Kidney glomerular epithelial cell (primary cell): ENCODE data around the gene CACNA2D4.

Source experiments
- DNase-seq: peaks from one replicate; lab custom pipeline; 2025; lab: John Stamatoyannopoulos, UW

The CACNA2D4 gene

DNA sequence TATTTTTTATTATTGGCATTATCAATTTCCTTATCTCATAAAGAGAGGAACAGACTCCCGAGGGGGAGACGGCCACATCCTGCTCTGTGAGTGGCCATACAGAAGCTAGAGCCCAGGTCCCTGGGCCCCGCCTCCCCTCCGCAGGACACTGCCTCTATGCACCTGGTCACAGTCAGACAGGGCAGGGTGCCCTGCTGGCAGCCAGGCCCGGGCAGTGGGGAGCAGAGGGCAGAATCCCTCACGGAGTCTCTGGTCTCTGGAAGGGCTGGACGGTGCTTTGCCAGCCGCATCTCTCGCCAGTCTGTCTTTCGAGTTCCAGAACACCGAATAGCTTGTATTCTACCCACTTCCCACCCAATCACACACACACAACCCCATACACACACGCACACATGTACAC lies 16.4 kb upstream of the CACNA2D4 start:
- no peak for DNase-seq

DNA sequence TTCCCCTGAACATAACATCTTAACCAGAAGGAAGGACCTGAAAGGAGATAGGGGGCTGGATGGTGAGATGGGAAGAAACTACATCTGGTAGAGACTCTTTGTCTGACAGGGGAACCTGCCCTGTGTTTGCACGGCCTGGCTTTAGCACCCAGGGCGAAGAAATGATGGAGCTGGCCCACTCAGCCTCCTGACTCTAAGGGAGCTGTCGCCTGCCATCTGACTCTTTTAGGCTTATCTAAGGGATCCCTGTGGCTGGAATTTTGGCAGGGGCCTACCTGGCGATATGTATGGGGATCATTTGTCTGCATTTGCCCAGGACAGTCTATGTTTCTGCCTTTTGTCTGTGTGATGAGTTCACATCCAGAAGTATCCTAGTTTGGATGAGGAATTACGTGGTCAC lies 15.6 kb upstream of the CACNA2D4 start:
- DNase-seq = no peak

DNA sequence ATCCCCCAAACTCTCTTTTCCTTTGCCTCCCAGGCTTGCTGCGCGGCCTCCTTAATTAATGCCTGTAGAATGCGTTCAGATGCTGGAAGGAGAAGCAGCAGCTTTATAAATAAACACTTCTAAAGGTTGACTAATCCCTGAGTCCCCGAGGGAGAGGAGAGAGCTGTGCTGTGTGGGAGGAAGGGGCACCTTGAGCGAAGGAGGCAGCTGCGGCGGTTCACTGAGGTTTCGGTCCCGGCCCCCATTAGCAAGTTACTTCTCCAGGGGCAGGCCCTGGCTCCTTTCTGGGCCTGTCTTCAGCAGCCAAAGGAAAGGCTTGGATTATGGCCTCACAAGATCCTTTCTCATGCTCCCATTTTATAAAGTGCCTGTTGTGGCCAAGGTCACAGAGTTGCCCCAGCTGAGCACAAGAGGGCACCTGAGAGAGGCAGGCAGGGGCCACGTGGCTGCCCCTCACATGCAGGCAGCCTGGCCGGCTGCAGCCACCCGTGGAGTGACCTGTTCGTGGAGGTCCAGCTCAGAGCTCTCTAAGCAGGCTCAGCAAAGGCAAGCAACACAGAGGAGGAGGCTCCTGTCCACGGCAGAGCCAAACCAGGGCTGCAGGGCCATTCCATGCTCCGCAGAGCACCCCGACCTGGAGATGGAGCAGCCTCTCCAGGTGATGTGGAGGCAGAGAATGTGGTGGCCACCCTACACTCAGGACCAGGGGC lies 15.0 kb upstream of the CACNA2D4 start:
- peak; percentile 13 for DNase-seq

DNA sequence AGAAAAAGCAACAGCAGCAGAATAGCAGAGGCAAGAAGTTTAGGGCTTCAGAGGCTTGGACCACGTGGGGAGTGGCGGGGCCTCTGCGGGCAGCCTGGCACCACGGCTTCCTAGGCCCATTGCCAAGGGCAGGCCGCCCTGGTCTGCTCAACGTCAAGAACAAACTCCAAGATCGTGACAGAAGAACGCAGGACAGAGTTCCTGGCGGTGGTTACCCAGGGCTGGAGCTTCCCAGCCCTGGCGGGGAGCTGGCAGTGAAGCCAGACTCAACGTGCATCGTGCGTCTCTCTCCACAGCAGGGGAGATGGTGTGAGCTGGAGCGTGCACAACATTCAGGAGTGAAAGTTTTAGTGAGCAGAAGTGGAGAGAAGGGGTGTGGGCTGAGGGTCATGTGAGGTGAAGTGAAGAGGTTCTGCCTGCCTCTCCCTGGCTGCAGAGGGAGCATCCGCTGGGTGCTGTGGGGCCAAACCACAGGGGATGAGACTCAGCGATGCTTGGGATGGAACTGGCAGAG lies 13.9 kb upstream of the CACNA2D4 start:
- DNase-seq = peak; percentile 52

DNA sequence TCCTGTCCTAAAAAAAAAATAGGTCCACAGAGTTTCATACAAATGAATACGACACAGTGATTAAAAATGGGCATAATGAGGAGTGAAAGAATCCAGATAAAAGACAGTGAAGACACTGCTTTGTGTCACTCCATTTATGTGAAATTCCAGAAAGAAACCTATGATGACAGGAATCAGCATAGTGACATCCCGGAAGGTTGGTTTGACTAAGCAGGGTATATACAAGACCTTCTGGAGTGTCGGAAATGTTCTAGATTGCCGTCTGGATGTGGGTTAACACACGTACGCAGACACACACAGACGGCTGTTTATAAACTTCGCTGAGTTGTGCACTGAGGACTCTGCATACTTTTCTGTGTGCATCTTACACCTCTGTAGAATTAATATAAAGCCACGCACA lies 13.2 kb upstream of the CACNA2D4 start:
- no peak for DNase-seq

DNA sequence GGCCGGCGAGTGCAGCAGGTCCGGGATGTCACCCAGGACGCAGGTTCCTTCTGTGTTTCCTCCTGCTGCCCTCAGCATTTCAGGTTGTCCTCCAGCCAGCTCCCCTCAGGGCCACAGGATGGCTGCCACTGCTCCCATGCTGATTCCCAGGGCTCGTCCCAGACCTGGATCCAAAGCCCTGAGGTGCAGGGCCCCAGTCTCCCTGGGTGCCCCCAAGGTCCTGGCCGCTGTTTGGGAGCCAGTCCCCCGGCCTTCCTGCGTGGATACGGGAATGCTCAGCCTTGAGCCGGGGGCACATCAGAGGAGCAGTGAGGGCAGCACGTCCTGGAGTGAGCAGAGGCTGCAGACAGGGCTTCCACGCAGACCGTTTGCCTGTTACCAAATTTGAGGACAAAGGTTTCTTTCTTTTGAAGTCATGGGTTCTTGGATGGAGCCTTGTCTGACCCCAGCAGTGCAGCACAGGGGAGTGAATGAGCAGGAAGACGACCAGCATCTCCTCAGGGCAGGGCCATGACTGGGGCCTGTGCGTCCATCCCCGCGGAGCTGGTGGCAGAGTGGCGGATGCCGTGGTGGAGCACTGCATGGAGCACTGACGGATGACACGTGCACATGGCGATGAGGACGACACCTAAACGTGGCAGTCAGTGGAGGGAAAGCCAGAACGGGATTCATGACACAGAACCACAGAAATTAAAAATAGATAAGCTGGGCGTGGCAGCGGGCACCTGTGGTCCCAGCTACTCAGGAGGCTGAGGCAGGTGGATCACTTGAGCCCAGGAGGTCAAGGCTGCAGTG lies 12.5 kb upstream of the CACNA2D4 start:
- DNase-seq = no peak

DNA sequence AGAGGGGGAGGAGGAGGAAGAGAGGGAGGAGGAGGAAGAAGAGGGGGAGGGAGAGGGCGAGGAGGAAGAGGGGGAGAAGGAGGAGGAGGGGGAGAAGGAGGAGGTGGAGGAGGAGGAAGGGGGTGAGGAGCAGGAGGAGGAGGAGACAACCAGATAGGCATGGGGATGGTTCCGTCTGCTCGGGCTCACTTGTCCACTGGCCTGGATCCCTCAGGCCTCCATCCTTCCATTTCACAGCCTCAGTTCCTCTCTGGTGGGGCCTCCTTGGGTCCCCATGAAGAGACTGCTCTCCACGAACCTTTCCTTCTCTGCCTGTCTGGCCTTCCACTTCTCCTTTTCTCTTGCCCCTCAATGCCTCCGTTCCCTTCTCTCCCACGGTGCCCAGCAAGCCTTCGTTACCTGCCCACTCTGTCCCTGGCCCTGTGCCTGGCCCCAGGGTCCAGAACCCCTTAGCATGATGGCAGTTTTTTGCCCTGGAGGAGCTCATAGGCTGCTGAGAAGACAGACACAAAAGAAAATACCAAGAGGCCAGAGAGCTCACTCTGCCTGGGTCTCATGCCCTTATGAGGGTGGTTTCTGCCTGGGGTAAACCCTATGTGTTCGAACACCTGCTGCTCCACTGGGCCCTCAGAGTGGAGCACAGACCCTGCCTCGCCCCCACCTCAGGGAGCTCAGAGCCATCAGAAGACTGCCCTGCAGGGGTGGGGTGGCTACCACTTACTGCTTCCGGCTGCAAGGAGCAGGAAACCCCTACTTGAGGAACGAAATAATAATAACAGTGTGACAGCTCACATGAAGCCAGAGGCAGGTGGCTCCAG lies 11.7 kb upstream of the CACNA2D4 start:
- no peak for DNase-seq

DNA sequence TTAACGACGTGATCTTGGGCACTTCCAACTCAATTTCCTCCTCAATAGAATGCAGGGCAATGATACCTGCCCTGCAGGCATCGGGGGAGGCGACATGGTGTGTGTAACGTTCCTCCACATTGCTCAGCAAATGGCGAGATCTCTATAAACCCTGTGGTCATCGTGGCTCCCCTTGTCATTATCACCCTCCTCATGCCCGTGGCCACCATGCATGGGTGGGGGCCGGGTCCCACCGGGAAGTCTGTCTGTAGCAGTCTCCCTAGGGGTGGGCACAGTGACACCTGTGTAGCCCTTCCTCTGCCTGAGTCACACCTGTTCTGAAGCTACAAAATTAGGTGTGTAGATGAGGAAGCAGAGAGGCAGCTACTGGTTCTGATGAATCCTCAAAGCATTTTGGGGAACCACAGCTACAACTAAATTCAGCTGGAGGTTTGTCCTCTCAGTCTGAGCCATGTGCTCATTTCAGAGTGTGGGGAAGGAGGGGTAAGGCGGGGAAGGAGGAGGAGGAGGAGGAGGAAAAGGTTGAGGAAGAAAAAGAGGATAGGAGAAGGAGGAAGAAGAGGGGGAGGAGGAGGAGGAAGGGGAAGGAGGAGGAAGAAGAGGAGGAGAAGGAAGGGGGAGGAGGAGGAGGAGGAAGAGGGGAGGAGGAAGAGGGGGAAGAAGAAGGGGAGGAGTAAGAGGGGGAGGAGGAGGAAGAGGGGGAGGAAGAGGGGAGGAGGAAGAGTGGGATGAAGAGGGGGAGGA lies 11.0 kb upstream of the CACNA2D4 start:
- no peak for DNase-seq

DNA sequence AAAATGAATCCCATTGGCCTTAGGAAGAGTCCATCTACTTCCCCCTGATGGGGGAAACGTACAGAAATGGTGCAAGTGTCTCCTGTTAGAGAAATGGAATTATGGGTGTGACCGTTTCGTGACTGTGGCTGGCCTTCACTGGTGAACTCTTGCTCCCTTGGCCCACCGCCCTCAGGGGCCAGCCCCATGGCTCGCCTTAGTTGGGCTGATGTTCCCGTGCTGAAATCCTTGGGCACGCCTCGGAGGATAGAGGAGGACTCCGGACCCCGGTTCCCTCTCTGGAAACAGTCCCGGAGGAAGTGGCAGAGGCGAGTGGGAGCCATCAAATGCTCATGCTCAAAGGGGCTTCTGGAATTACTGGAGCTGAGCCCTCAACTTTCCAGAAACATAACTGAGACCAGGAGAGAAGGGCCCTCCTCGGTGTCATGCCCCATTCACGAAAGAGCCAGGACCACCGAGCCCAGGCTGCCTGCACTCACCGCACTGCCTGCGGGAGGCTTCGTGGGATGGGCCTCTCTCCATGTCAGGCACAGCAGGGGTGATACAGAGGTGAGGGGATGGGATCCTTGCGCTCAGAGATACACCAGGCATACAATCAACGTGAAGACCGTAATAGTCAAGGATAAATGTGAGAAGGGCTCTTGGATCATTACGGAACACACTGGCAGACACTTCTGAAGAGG lies 10.1 kb upstream of the CACNA2D4 start:
- no peak for DNase-seq

DNA sequence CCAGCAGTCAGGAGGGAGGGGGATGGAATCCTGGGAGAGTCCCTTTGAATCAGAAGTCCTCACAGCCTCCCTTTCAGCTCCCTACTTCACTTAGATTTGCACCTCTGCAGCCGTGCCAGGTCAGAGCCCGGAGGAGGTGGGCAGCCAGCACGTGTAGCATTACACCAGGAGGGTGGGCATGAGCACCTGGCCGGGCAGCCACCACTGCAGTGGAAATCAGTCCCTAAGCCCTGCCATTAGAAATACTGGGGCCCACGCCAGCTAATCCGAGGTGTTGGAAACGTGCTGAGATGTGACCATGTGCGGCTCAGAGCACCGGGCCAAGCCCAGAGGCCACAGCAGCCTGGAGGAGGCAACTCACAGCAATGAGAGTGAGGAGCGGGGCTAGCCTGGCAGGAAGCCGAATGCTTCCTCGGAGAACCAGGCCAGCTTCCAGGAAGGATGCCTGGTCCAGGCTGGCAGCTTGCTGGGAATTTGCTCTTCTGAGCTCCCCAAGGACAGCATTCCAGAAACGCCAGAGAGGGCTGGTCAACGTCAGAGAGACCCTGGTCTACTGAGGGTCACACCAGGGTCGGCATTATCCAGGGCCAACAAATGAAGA lies 9.4 kb upstream of the CACNA2D4 start:
- no peak for DNase-seq

DNA sequence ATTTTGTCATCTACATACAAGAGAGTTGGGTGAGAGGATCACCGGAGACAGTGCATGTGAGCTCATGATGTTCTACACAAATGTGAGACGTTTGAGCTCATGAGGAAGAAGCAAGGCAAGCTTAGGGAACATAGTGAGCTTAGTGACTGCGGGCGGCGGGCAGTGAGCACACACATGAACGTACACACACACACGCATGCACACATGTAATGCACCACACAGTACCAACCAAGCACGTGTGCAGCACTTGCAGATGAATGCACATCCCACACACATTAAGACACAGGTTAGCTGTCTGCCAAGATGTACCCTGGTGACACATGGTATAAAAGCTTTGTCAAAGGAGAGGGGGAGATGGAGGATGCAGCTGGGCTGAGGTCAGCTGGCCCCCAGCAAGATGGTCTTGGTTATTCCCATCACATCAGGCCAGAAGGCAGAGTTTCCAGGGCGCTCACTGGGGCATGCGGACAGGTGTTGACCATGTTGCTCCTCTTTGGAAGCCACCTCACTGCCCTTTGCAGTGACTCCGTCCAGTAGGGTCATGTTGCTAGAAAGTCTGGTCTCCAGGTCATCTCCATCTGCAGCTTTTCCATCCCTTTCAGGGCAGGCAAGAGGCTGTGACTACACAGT lies 8.7 kb upstream of the CACNA2D4 start:
- DNase-seq = no peak

DNA sequence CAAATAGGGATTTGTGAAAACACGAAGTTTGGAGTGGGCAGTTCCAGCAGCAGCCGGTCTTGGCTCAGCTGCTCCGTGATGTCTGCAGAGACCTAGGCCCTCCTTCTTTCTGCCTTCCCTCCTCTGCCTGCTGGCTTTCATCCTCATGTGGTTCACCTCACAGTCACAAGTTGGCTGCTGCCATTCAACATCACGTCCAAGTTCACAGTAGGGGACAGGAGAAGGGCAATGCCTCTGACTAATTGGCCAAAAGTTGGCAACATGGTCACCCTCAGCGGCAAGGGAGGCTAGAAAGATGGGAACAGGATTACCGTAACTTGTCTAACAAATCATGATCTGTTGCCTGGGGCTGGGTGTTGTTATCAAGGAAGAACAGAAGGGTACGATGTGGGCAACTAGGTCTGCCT lies 7.8 kb upstream of the CACNA2D4 start:
- no peak for DNase-seq

DNA sequence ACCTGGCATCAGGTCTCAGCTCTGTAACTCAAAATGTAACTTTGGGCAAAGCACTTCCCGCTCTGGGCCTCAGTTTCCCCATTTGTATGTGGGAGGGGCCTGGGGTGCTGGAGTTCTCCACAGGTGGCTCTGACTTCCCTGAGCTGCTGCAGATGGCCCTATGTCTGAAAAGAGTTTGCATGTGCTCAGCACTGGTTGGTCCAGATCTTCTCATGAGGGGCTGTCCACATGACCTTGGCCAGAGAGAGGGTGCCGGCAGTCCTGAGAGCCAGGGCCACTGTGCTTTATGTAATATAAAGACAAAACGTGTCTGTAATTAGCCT lies 7.2 kb upstream of the CACNA2D4 start:
- no peak for DNase-seq

DNA sequence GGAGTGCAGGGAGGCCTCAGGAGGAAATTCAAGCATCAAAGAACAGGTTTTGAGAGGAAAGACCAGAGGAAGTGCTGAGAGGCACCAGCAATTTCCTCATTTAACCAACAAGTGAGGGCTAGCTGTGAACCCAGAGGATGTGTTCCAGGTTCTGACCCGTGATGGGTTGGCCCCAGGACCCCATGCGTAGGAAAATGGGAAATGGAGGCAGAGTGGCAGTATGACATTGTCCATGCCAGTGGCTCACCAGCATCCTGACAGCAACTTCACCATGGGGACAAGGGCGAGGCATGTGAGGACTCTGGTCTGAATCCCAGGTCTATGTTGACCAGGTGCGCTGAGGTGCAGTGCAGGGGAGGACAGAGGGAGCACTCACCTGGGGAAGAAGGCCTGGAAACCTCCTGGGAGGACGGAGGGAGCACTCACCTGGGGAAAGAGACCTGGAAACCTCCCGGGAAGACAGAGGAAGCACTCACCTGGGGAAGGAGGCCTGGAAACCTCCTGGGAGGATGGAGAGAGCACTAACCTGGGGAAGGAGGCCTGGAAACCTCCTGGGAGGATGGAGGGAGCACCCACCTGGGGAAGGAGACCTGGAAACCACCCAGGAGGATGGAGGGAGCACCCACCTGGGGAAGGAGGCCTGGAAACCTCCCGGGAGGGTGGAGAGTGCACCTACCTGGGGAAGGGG lies 6.7 kb upstream of the CACNA2D4 start:
- no peak for DNase-seq

DNA sequence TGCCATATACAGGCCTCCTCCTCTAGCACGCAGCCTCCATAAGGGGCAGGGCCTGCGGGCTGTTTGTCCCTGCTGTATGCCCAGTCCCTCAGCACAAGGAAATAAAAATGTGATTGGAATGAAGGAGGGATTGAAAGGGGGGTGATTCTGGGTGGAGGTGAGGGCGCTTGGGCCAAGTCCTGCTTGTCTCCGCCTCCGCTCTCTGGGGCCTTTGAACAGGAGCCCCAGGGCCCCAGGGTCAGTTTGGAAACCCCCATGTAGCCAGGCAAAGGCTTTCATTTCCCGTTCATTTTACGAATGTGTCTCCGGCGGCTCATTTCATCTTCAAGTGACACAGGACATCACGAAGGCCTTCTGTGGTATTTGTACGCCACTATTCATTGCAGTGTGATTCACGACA lies 4.5 kb upstream of the CACNA2D4 start:
- DNase-seq = no peak

DNA sequence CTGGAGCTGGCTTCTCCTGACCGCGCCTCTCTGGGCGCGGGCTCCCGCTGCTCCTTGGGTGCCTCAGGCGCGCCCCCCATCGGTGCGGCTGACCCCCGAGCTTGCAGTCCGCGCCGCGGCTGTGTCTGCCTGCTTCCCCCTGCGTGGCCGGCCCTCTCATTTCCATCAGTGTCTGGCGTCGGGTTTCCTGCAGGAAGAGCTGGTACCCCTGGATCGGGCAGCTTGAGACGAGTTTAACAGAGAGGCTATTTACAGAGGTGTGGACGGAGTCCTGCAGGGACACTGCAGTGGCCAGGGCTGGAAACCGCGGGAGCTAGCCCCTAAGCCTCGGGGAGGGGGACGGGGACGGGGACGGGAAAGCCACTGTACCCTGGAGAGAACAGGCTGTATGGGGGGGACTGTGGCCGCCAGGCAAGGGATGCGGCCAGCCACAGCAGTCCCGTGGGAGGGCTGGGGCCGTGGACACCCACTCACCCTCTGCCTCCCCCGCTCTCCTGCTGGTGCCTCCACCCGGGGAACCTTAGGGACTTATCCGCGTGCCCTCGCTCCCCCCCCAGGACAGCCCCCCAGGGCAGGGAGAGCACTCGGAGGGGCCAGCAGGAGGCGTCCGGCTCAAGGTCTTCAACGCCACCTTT lies 3.7 kb upstream of the CACNA2D4 start:
- DNase-seq = no peak

DNA sequence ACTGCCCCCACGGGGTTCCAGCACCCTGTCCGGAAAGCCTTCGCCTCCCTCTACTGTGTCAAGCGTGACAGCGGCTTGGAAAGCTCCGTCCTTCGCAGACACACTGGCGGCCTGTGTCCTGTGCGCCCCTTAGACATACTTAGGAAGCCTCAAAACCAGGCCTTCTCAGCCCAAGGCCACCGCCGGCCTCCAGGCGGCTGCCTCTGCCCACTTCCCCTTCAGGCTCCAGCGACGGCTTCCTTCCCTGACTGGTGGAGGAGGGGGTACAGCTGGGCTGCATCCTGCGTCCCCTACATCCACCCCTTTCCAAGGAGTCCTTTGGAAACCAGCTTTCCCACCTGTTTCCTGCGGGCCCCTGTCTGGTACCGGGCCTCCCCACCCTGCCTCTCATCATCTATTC lies 2.5 kb upstream of the CACNA2D4 start:
- DNase-seq = no peak

DNA sequence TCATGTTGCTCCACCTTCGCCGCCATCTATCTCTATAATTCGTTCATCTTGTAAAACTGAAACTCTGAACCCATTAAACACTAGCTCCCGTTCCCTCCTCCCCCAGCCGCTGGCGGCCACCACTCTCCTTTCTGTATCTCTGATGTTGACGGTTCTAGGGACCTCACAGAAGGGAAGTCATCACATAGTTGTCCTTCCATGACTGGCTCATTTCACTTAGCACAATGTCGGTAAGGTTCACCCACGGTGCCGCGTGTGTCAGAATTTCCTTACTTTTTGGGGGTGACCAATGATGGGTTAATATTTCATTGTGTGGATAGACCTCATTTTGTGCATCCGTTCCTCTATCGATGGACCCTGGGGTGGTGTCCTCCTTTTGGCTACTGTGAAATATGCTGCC lies 2.0 kb upstream of the CACNA2D4 start:
- DNase-seq = no peak

DNA sequence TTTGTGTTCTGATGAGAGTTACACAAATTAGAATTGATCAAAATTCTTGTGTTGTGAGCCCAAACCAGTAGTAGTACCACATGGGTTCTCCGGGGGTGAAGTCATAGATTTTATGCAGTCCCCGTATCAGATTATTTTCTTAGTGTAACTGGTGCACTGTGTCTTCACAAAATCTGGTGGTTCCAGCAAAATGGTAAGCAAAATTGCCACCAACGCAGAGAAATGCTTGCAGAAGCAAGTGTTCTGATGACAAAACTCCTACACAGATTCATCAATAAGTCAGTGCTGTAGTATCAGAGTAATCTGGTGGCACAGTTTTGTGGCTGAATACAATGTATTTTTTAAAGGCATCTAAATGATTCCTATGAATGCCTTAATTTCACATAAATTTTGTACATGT lies 1.3 kb upstream of the CACNA2D4 start:
- DNase-seq = no peak

DNA sequence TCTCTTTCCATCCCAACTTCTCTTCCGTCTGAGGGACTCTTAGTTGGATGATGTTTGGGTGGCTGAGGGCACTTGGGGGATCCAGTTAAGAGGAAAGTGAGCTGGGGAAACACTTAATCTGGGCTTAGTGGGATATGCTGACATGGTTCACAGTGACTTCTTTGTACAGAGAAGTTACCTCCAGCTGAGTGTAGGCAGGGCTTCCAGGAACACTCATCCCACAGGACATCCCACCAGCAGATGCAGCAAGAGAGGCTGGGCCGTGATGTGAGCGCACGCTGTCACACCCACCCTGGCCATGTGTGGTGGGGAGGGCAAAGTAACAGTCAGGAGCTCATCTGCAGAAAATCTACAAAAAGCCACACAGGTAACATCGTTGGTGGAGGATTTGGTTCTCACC lies 832 bp upstream of the CACNA2D4 start:
- DNase-seq = no peak
